ENCODE data around the gene ALK.

Gene ALK

GRCh38 chr2:29576231-29576630 lies 345.2 kb downstream of the ALK start:
- intact Hi-C loops (cut with DNase I): no loop called here
- no peak for DNase-seq

DNA sequence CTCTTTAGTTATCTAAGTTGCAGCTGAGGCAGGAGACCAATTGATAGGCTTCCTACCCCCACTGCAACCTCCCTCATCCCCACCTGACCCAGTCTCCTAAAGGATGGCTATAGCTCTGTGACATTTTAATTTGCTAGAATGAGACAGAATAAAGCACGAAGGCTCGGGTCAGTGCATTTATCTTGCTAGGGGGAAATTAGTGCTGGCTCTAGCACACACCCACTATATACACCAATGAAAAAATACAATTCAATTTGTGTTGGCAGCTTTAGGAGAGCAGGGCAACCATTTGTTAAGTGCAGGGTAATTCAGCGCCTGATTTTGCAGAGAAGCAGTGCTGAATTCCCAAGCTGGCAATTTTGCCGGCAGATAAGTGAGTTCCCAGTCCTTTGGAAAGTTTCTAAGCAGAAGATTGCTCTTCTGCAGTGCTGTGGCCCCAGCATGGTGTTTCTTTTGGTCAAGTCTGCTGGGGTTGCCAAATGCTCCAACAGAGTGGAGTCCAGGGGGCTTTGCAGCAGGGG lies 346.0 kb downstream of the ALK start:
- intact Hi-C loops (cut with DNase I): no loop called here

GRCh38 chr2:29573612-29574011 lies 347.8 kb downstream of the ALK start:
- intact Hi-C loops (cut with DNase I): no loop called here
- DNase-seq: no peak

More for the DNA sequence above, 346.0 kb downstream of the ALK start:
- DNase-seq: no peak

DNA sequence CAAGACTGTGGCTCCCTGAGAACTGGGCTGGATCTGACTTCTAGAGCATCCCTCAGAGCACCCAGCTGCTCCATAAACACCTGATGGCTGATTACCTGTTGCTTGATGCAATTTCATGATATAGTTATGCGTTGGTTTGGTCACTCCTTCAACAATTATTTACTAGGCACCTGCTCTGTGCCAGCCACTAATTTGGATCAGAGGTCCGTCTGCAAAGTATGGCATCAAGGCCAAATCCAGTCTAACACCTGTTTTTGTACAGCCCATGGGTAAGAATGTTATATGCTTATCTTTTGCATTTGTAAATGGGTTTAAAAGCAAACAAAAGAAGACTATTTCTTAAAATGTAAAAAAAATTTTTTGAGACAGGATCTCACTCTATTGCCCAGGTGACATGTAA lies 348.2 kb downstream of the ALK start:
- no peak for DNase-seq
- intact Hi-C loops (cut with DNase I): no loop called here

GRCh38 chr2:29570539-29570938 lies 350.8 kb downstream of the ALK start:
- intact Hi-C loops (cut with DNase I): no loop called here
- no peak for DNase-seq

- intact Hi-C loops (cut with DNase I): no loop called here
- no peak for DNase-seq
Measured at GRCh38 chr2:29567906-29568520, 353.4 kb downstream of the ALK start.

DNA sequence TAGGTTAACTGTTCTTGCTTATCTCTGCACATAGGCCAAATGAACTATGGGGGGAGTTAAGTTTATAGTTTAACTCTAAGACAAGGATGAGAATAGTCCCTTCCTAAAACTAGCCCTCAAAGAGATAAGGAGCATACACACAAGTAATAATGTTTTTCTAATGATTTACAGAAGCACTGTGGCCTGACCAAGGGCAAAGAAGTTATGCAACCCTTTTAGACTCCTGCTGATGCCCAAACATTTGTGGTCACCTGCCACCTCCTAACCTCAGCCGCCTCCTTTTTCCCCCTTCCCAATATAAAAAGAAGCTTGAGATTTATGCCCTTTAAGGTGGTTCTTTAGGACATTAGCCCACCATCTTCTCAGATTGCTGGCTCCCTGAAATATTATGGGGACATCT lies 357.7 kb downstream of the ALK start:
- no peak for DNase-seq
- intact Hi-C loops (cut with DNase I): no loop called here

DNA sequence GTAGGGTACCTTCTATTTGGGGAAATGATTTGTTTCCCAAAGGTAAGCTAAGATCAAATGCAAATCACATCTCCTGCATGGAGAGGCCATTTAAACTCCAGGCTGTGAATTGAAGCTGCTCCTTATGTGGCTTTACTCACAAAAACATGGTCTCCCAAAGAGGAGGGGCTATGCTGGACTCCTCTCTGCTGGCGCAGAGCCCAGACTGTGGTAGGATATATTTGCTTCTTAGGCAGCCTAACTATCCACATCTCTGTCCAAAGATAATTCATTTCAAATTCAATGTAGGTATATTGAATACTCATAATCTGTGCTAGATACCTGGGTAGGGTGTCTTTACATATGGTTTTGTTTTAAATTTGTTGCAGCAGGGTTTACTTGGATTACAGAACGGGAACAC lies 358.5 kb downstream of the ALK start:
- intact Hi-C loops (cut with DNase I): no loop called here
- no peak for DNase-seq

- DNase-seq: no peak
- intact Hi-C loops (cut with DNase I): no loop called here
Measured at GRCh38 chr2:29562319-29562718, 359.1 kb downstream of the ALK start.

DNA sequence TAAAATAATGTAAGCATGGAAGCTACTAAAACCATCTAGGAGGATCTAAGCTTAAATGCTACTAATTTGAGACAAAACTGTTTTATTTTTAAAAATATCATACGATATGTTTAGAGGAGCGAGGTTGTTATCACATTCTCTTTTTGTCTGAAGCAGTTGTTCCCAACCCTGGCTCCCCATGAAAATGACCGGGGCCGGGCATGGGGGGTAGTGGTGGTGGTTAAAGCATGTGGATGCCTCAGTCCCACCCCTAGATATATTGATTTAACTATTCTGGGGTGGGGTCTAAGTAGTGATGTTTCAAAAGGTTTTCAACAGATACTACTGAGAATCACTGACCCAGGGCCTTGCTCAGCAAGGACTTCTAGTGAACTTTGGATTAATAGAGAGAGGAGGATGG lies 359.8 kb downstream of the ALK start:
- DNase-seq: no peak

GRCh38 chr2:29561181-29561580 lies 360.2 kb downstream of the ALK start:
- no peak for DNase-seq
- intact Hi-C loops (cut with DNase I): no loop called here

More for the DNA sequence above, 359.8 kb downstream of the ALK start:
- intact Hi-C loops (cut with DNase I): no loop called here

DNA sequence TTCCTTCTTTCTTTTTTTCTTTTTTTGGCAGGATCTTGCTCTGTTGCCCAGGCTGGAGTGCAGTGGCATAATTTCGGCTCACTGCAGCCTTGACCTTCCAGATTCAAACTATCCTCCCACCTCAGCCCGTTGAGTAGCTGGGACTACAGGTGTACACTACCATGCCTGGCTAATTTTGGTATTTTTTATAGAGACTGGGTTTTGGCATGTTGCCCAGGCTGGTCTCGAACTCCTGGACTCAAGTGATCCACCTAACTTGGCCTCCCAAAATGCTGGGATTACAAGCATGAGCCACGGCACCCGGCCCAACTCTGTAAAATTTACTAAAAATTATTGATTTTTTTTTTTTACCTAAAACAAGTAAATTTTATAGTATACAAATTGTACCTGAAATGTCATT lies 360.8 kb downstream of the ALK start:
- DNase-seq: no peak
- intact Hi-C loops (cut with DNase I): no loop called here

DNA sequence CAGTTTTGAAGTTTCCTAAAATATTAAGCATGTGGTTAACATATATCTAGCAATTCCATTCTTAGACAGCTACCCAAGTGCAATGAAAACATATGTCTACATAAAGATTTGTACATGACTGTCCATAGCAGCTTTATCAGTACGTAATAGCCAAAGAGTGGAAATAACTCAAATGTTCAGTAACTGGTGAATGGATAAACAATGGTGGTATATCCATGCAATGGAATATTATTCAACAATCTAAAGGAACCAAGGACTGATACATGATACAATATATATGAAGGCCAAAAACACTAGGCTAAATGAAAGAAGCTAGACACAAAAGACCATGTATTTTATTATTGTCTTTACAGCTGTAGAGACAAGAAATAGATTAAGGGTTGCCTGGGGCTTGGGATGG lies 361.4 kb downstream of the ALK start:
- DNase-seq: no peak

DNA sequence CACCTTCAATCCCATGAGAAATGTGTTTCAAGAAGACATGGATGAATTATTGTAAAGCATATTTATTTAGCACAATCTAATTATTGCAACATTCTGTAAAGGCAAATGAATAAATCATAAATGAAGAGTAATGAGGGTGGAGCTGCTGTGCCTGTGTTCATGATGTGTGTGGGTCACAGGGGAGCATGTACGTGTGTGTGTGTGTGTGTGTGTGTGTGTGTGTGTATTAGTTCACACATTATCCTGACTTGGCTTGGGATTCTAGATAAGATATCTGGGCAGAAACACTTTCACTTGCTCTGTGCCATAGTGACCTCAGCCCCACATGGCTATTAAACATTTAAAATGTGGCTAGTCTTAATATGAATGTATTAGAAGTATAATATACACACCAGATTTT lies 361.8 kb downstream of the ALK start:
- intact Hi-C loops (cut with DNase I): no loop called here
- no peak for DNase-seq

More for the DNA sequence above, 361.4 kb downstream of the ALK start:
- intact Hi-C loops (cut with DNase I): no loop called here

DNA sequence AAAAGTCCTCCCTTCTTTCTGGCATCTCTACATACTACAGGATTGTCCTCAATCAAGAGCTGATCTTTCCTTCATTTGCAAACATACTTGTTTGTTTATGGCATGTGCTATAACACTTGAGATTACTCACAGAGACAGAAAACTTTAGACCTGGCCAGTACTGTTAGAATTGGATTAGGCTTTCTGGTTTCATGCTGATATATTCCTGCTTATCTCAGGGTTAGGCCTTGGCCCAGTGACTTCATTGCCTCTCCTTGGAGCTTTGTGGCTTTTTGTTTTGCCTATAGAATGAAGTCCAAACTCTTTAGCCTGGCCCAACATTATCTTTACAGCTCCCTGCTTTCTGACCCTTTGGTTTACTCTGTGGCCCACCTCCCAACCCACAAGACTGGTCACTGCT lies 363.3 kb downstream of the ALK start:
- DNase-seq: no peak
- intact Hi-C loops (cut with DNase I): no loop called here

DNA sequence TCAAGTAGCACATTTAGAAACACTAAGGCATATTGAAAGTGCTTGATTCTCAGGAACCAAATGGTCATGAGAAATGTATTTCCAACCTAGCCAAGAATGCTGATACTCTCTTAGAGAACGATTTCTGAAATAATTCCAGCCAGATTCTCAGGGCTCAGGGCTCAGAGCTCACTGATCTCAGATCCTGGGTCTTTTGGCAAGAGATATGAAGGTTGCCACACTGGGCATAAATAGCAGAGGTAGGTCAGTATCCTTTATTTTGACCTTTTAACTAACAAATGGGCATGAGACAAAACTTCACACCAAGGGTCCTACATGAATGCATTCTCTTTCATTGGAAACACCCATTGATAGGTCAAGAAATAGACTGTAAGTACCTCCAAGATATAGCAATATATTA lies 364.1 kb downstream of the ALK start:
- DNase-seq: no peak

GRCh38 chr2:29549069-29549380 lies 372.4 kb downstream of the ALK start:
- intact Hi-C loops (cut with DNase I): no loop called here
- no peak for DNase-seq

More for the DNA sequence above, 364.1 kb downstream of the ALK start:
- intact Hi-C loops (cut with DNase I): no loop called here

DNA sequence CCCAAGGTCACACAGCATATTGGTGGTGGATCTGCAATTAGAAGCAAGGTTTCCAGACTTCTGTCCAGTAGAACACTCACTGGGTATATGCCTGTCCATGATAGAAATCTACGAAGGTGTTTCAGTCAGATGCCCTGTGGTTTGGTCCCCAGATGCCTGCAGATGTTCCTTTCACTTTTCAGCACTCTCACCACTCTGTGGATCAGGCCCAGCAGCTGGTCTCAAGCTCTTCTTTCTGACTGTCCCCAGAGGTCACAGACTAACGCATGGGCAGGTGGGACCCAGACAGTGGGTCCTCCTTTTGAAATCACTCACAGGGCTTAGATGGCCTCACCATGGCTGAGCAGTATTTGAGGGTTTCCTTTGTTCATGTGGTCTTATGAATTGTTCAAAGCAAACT lies 376.5 kb downstream of the ALK start:
- intact Hi-C loops (cut with DNase I): no loop called here

DNA sequence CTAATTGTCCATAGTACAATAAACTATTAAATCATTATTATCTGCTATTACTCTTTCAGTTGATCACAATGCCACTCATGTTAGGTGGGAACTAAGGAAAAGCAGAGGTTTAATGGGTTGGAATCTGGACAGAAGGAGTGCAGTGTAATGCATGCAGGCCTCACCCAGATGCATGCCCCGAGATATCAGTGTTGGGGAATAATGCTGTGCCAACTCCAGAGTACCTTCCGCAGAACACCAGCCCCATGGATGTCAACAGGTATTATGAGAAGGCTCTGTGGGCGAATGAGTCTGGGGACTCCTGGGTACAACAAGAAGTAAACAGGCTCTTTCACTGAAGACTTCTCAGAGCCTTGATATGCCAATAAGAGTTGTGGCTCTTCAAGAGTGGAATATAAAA lies 377.4 kb downstream of the ALK start:
- DNase-seq: no peak
- intact Hi-C loops (cut with DNase I): no loop called here

More for the DNA sequence above, 376.5 kb downstream of the ALK start:
- no peak for DNase-seq

GRCh38 chr2:29535188-29535587 lies 386.2 kb downstream of the ALK start:
- intact Hi-C loops (cut with DNase I): no loop called here
- no peak for DNase-seq

DNA sequence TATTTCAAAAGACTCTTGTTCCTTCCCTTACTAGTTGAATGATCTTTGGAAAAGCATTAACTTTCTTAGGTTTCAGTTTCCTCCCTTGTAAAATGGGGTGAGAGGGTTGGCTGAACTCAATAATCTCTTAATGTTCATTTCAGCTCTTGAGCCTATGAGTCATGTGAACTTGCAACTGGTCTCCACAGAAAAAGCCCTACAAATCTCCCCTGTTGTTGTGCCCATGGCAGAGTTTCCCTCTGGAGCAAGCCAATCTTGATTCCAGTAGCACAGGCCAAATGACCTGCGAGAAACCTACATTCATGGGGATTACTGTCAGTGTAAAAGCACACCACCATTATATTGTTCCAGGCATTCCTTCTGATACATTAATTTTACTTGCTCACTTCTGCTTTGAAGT lies 388.9 kb downstream of the ALK start:
- intact Hi-C loops (cut with DNase I): no loop called here
- peak in 1 of 42 donors; percentile 40 for DNase-seq

GRCh38 chr2:29531626-29532025 lies 389.8 kb downstream of the ALK start:
- intact Hi-C loops (cut with DNase I): no loop called here
- DNase-seq: no peak
